ENCODE measurements around the gene SMPD4. TPM values are rescaled to one million over a fixed set of nuclear protein-coding genes. Genes with fewer than 3 reads are reported as not detected.
"Not testable (repeated sequence)": the region's sequence is repeated elsewhere in the genome, so short reads cannot be mapped to it uniquely, and the experiment has no call there.

The SMPD4 gene
- total RNA-seq (10 to 100 TPM; 22.3 to 24.8 (median 24.2) TPM), polyA plus RNA-seq (19.9 TPM)
- long read RNA-seq, donor 1, full-length matches to known transcripts, result 10 of 30 reads
- long read RNA-seq, donor 1, partial matches to known transcripts, result 19 of 30 reads
- long read RNA-seq, donor 1, other reads (novel, unspliced or antisense), result 1 of 30 reads
- long read RNA-seq, donor 2, full-length matches to known transcripts, result 6 of 18 reads
- long read RNA-seq, donor 2, partial matches to known transcripts, result 10 of 18 reads
- long read RNA-seq, donor 2, other reads (novel, unspliced or antisense), result 2 of 18 reads
- long read RNA-seq, donor 3, full-length matches to known transcripts, result 22 of 106 reads
- long read RNA-seq, donor 3, partial matches to known transcripts, result 68 of 106 reads
- long read RNA-seq, donor 3, other reads (novel, unspliced or antisense), result 16 of 106 reads
- long read RNA-seq, donor 4, full-length matches to known transcripts, result 6 of 26 reads
- long read RNA-seq, donor 4, partial matches to known transcripts, result 14 of 26 reads
- long read RNA-seq, donor 4, other reads (novel, unspliced or antisense), result 6 of 26 reads

- H3K9me3 ChIP-seq (ENCODE audit: control insufficient read depth, low read length), result no peaks in the 10 kb centered on the region
- intact Hi-C loops (cut with DNase I), result loop anchor here in 3 of 4 donors (5.0 to 10.0 kb wide), 3 partner anchors 151 to 163 kb away; partner anchors contain the start of gene IMP4 (in 1 of the 3)
- peaks cover 3% of the 10 kb centered on the region for H3K4me1 ChIP-seq (ENCODE audit: control insufficient read depth, insufficient read depth, low read length)
- WGBS, result under 1% methylated on average over 55 of the region's 55 CpGs
- no peaks in the 10 kb centered on the region for H3K27me3 ChIP-seq (ENCODE audit: control insufficient read depth, insufficient read depth)
- ATAC-seq, result peak; percentile 95
- H3K4me3 ChIP-seq (ENCODE audit: low read length), result peak within 1 kb of the TSS; percentile 90
- H3K27ac ChIP-seq (ENCODE audit: low read length), result peak within 1 kb of the TSS; percentile 74
- DNase-seq, result peak; percentile 98 to 99 (median 99)
Measured at GRCh38 chr2:130181325-130181879, at the start of gene SMPD4. Gene SMPD4, minus strand, starts transcription at chr2:130181602. Its CDS starts 5,010 bp downstream, at chr2:130176592.

GRCh38 chr2:130230907-130231306 lies 49.5 kb upstream of the SMPD4 start:
- H3K9me3 ChIP-seq (ENCODE audit: control insufficient read depth, low read length); H3K4me1 ChIP-seq (ENCODE audit: control insufficient read depth, insufficient read depth, low read length); intact Hi-C loops (cut with DNase I); H3K27ac ChIP-seq (ENCODE audit: low read length); H3K27me3 ChIP-seq (ENCODE audit: control insufficient read depth, insufficient read depth); H3K4me3 ChIP-seq (ENCODE audit: low read length); ATAC-seq; DNase-seq: not testable (repeated sequence)
- whole genome bisulfite sequencing, result 89% methylated on average over 15 of the region's 15 CpGs

- H3K27ac ChIP-seq (ENCODE audit: low read length); H3K9me3 ChIP-seq (ENCODE audit: control insufficient read depth, low read length); DNase-seq; H3K27me3 ChIP-seq (ENCODE audit: control insufficient read depth, insufficient read depth); intact Hi-C loops (cut with DNase I); ATAC-seq; H3K4me1 ChIP-seq (ENCODE audit: control insufficient read depth, insufficient read depth, low read length); H3K4me3 ChIP-seq (ENCODE audit: low read length): not testable (repeated sequence)
- 95% methylated on average over 17 of the region's 18 CpGs for WGBS
Measured at GRCh38 chr2:130230376-130230775, 49.0 kb upstream of the SMPD4 start.

GRCh38 chr2:130229161-130229510 lies 47.7 kb upstream of the SMPD4 start:
- intact Hi-C loops (cut with DNase I); H3K27me3 ChIP-seq (ENCODE audit: control insufficient read depth, insufficient read depth); H3K4me3 ChIP-seq (ENCODE audit: low read length); H3K27ac ChIP-seq (ENCODE audit: low read length); H3K9me3 ChIP-seq (ENCODE audit: control insufficient read depth, low read length); H3K4me1 ChIP-seq (ENCODE audit: control insufficient read depth, insufficient read depth, low read length): not testable (repeated sequence)
- peak; percentile 73 to 79 for ATAC-seq
- WGBS, result 40% methylated on average over 48 of the region's 48 CpGs
- DNase-seq, result peak in 2 of 3 donors; percentile 75 to 82

- H3K4me1 ChIP-seq (ENCODE audit: control insufficient read depth, insufficient read depth, low read length); ATAC-seq; H3K27ac ChIP-seq (ENCODE audit: low read length); H3K27me3 ChIP-seq (ENCODE audit: control insufficient read depth, insufficient read depth); H3K4me3 ChIP-seq (ENCODE audit: low read length); intact Hi-C loops (cut with DNase I); H3K9me3 ChIP-seq (ENCODE audit: control insufficient read depth, low read length): not testable (repeated sequence)
- WGBS, result 85% methylated on average over 69 of the region's 69 CpGs
- peak in 1 of 3 donors; percentile 44 for DNase-seq
Measured at GRCh38 chr2:130228467-130229160, 47.2 kb upstream of the SMPD4 start.

GRCh38 chr2:130228005-130228404 lies 46.6 kb upstream of the SMPD4 start:
- H3K27ac ChIP-seq (ENCODE audit: low read length); H3K4me3 ChIP-seq (ENCODE audit: low read length); intact Hi-C loops (cut with DNase I); H3K27me3 ChIP-seq (ENCODE audit: control insufficient read depth, insufficient read depth); H3K9me3 ChIP-seq (ENCODE audit: control insufficient read depth, low read length); H3K4me1 ChIP-seq (ENCODE audit: control insufficient read depth, insufficient read depth, low read length); ATAC-seq: not testable (repeated sequence)
- peak in 1 of 3 donors; percentile 49 for DNase-seq
- 91% methylated on average over 21 of the region's 21 CpGs for WGBS

- WGBS, result 51% methylated on average over 4 of the region's 4 CpGs
- not testable (repeated sequence) for ATAC-seq
Measured at GRCh38 chr2:130222523-130222922, 41.1 kb upstream of the SMPD4 start.

GRCh38 chr2:130220505-130220904 lies 39.1 kb upstream of the SMPD4 start:
- H3K4me3 ChIP-seq (ENCODE audit: low read length); ATAC-seq; H3K4me1 ChIP-seq (ENCODE audit: control insufficient read depth, insufficient read depth, low read length); H3K9me3 ChIP-seq (ENCODE audit: control insufficient read depth, low read length); H3K27me3 ChIP-seq (ENCODE audit: control insufficient read depth, insufficient read depth); H3K27ac ChIP-seq (ENCODE audit: low read length); intact Hi-C loops (cut with DNase I); DNase-seq: not testable (repeated sequence)
- WGBS, result 83% methylated on average over 1 of the region's 1 CpG

More at GRCh38 chr2:130222523-130222922, 41.1 kb upstream of the SMPD4 start:
- intact Hi-C loops (cut with DNase I); H3K9me3 ChIP-seq (ENCODE audit: control insufficient read depth, low read length); H3K27ac ChIP-seq (ENCODE audit: low read length); DNase-seq; H3K4me1 ChIP-seq (ENCODE audit: control insufficient read depth, insufficient read depth, low read length); H3K4me3 ChIP-seq (ENCODE audit: low read length); H3K27me3 ChIP-seq (ENCODE audit: control insufficient read depth, insufficient read depth): not testable (repeated sequence)

GRCh38 chr2:130219147-130219546 lies 37.7 kb upstream of the SMPD4 start:
- intact Hi-C loops (cut with DNase I); H3K27ac ChIP-seq (ENCODE audit: low read length); H3K9me3 ChIP-seq (ENCODE audit: control insufficient read depth, low read length); H3K4me3 ChIP-seq (ENCODE audit: low read length); ATAC-seq; H3K27me3 ChIP-seq (ENCODE audit: control insufficient read depth, insufficient read depth); H3K4me1 ChIP-seq (ENCODE audit: control insufficient read depth, insufficient read depth, low read length); DNase-seq: not testable (repeated sequence)
- 70% methylated on average over 2 of the region's 2 CpGs for WGBS

- H3K4me3 ChIP-seq (ENCODE audit: low read length); intact Hi-C loops (cut with DNase I); H3K27me3 ChIP-seq (ENCODE audit: control insufficient read depth, insufficient read depth); H3K9me3 ChIP-seq (ENCODE audit: control insufficient read depth, low read length); ATAC-seq; DNase-seq; H3K4me1 ChIP-seq (ENCODE audit: control insufficient read depth, insufficient read depth, low read length); H3K27ac ChIP-seq (ENCODE audit: low read length): not testable (repeated sequence)
- WGBS, result 79% methylated on average over 13 of the region's 13 CpGs
Measured at GRCh38 chr2:130207051-130207450, 25.6 kb upstream of the SMPD4 start.

- peak in 1 of 2 donors; percentile 61 for ATAC-seq
- H3K4me1 ChIP-seq (ENCODE audit: control insufficient read depth, insufficient read depth, low read length); H3K4me3 ChIP-seq (ENCODE audit: low read length); intact Hi-C loops (cut with DNase I); H3K27me3 ChIP-seq (ENCODE audit: control insufficient read depth, insufficient read depth); H3K9me3 ChIP-seq (ENCODE audit: control insufficient read depth, low read length); DNase-seq; H3K27ac ChIP-seq (ENCODE audit: low read length): not testable (repeated sequence)
- WGBS, result 62% methylated on average over 3 of the region's 3 CpGs
Measured at GRCh38 chr2:130203150-130203549, 21.7 kb upstream of the SMPD4 start.
